GM12864 (cell line): Measurements from ENCODE around the gene DUSP9.
"Not testable (repeated sequence)": the region's sequence is repeated elsewhere in the genome, so short reads cannot be mapped to it uniquely, and the experiment has no call there.

Source experiments
- DNase-seq: peaks from one replicate; pipeline ENCODE4 v3.0.0-alpha.2; 2011; ENCODE audit warnings: low read depth
- H3K4me3 ChIP-seq: 2 replicates; pipeline ENCODE4 v1.5.1; 2011; ENCODE audit warnings: mild to moderate bottlenecking, low read depth, low read length, control low read depth
- TF ChIP-seq, protein P1 (sequence below): IDR thresholded peaks from 2 replicates; pipeline ENCODE4 v1.5.1; 2011; ENCODE audit warnings: low read depth, mild to moderate bottlenecking, moderate library complexity, low read length, control low read depth, inconsistent platforms; ENCODE audit errors: missing control alignments

The DUSP9 gene

DNA sequence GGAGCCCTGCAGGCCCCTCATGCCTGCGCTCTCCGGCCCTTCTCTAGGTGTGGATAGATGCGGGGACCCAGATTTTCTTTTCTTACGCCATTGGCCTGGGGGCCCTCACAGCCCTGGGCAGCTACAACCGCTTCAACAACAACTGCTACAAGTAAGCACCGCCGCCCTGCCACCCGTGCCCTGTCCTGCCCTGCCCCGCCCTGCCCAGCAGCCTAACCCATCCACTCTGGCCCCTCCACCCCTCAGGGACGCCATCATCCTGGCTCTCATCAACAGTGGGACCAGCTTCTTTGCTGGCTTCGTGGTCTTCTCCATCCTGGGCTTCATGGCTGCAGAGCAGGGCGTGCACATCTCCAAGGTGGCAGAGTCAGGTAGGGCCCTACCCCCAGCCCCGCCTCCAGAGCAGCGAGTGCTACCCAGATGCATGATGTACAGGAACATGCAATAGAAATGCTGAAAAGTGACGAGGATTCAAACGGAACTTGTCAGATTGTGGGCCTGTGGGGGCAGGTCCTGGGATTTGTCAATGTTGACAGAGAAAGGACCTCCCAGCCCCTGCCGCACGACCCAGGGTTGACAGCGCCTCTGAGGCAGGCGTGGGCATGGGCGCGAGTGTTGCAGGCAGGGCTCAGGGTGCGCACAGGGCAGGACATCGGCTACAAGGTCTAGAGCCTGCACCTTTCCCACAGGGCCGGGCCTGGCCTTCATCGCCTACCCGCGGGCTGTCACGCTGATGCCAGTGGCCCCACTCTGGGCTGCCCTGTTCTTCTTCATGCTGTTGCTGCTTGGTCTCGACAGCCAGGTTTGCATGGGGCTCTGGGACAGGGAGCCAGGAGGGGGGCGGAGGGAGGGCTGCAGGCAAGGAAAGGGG is 46.4 kb downstream of the DUSP9 start:
- no peak overlapping the region for H3K4me3 ChIP-seq
- DNase-seq: no peak
- TF ChIP-seq, protein P1, sequence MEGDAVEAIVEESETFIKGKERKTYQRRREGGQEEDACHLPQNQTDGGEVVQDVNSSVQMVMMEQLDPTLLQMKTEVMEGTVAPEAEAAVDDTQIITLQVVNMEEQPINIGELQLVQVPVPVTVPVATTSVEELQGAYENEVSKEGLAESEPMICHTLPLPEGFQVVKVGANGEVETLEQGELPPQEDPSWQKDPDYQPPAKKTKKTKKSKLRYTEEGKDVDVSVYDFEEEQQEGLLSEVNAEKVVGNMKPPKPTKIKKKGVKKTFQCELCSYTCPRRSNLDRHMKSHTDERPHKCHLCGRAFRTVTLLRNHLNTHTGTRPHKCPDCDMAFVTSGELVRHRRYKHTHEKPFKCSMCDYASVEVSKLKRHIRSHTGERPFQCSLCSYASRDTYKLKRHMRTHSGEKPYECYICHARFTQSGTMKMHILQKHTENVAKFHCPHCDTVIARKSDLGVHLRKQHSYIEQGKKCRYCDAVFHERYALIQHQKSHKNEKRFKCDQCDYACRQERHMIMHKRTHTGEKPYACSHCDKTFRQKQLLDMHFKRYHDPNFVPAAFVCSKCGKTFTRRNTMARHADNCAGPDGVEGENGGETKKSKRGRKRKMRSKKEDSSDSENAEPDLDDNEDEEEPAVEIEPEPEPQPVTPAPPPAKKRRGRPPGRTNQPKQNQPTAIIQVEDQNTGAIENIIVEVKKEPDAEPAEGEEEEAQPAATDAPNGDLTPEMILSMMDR: no peak

DNA sequence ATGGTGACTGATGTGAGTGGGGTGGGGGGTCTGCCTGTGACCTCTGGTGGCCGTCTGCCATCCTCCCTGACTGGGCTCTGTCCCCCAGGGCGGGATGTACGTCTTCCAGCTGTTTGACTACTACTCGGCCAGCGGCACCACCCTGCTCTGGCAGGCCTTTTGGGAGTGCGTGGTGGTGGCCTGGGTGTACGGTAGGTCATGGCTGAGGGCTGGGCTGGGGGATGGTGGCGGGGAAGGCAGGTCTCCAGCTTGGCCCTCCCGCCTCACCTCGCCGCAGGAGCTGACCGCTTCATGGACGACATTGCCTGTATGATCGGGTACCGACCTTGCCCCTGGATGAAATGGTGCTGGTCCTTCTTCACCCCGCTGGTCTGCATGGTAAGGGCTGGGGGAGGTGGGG is 47.3 kb downstream of the DUSP9 start:
- not testable (repeated sequence) for H3K4me3 ChIP-seq, DNase-seq

DNA sequence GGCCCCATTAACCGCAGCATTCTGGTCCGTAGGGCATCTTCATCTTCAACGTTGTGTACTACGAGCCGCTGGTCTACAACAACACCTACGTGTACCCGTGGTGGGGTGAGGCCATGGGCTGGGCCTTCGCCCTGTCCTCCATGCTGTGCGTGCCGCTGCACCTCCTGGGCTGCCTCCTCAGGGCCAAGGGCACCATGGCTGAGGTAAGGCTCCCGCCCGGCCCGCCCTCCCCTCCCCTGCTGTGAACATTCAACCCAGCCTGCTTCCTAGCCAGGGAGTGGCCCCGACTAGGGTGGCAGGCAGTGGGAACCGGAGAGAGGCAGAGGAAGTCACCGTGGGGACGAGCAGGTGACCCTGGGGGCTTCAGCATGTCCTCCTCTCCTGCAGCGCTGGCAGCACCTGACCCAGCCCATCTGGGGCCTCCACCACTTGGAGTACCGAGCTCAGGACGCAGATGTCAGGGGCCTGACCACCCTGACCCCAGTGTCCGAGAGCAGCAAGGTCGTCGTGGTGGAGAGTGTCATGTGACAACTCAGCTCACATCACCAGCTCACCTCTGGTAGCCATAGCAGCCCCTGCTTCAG is 47.8 kb downstream of the DUSP9 start:
- TF ChIP-seq, protein P1: no peak
- H3K4me3 ChIP-seq: no peak overlapping the region

DNA sequence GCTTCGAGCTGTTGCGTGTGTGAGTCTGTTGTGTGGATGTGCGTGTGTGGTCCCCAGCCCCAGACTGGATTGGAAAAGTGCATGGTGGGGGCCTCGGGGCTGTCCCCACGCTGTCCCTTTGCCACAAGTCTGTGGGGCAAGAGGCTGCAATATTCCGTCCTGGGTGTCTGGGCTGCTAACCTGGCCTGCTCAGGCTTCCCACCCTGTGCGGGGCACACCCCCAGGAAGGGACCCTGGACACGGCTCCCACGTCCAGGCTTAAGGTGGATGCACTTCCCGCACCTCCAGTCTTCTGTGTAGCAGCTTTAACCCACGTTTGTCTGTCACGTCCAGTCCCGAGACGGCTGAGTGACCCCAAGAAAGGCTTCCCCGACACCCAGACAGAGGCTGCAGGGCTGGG is 49.1 kb downstream of the DUSP9 start:
- H3K4me3 ChIP-seq: no peak overlapping the region
- DNase-seq: no peak
- TF ChIP-seq, protein P1: no peak

More for the DNA sequence above, 47.8 kb downstream of the DUSP9 start:
- no peak for DNase-seq

DNA sequence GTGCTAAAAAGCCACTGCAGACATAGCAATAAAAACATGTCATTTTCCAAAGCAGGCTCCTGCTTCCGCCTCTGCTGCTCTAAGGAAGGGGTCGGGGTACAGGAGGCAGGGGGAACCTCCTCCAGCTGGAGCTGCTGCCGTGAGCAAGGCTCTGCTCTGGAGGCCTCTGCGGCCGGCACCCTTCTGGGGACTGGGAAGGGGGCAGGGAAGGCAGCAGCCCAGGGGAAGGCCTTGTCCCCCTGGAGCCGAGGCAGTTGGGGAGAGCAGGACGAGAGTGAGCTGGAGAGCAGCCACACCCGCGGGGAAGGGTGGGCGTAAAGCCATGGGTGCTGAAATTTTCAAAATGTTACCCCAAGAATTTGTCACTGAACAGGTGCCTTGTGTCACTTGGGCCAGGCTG is 49.5 kb downstream of the DUSP9 start:
- DNase-seq, H3K4me3 ChIP-seq: not testable (repeated sequence)

DNA sequence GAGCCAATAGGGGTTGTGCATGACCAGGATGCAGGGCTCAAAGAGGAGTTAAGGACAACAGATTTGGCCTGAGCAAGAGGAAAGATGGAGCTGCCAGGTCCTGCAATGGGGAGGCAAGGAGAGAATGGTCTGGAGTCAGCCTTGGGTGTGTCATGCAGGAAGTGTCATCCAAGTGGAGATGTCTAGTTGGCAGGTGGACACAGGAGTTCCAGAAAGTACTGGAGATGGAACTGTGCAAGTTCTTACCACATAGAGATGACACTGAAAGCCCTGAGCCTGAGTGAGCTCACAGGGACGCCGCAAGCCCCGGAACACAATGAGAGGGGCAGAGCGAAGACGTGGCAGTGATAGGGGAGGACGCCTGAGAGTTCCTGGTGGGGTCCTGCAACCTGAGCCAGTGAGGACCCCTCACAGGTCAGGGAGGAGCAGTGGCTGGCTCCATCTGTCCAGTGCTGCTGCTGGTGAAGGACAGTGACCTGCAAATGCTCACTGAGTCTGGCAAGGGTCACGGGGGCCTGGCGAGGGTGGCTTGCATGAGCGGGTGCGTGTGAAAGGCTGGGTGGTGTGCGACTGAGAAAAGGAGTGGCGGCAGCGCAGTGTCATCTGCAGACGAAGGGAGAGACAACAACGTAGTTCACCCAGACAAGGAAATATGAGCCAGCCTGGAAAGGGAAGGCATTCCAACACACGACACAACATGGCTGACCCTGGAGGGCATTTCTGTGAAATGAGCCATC is 50.2 kb downstream of the DUSP9 start:
- not testable (repeated sequence) for DNase-seq, H3K4me3 ChIP-seq

DNA sequence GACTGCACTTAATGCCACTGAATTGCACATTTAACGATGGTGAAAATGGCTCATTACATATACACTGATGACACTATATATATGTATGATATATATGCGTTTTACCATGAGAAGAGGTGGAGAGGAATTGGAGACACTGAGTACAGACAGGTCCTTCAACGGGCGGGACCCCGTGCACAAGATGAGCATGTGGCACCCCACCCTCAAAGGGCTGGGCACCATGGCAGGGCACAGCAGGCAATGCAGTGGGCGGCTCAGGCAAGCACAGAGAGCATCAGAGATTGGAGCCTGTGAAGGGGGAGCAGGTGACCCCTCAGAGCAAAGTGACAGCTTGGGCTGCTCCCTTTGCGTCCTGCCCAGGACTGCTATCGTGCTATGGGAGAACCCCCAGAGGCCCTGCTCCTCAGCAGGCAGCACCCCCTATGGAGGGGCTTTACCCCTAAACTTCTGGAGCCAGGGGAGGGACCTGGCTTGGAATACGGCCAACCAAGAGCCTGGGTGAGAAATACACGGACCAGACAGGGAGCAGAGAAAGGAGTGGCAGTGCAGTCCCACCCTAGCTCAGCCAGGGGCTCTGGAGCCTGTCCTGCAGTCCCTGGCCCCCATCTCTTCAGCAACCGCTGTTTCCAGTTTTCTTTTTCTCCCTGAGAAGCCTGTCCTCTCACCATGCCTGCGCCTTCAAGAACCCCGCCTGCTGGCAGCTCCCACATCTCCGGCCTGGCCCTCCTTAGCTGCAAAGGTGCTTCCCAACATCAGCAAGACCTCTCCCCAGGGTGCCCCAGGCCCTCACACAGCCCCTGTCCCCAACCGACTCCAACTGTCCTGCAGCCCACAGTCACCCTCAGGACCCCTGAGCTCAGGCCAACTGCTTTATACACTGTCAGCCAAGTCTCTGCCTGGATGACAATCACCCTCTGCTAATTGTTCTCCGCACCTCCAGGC is 51.2 kb downstream of the DUSP9 start:
- DNase-seq: no peak
- TF ChIP-seq, protein P1: no peak
- H3K4me3 ChIP-seq: no peak overlapping the region

DNA sequence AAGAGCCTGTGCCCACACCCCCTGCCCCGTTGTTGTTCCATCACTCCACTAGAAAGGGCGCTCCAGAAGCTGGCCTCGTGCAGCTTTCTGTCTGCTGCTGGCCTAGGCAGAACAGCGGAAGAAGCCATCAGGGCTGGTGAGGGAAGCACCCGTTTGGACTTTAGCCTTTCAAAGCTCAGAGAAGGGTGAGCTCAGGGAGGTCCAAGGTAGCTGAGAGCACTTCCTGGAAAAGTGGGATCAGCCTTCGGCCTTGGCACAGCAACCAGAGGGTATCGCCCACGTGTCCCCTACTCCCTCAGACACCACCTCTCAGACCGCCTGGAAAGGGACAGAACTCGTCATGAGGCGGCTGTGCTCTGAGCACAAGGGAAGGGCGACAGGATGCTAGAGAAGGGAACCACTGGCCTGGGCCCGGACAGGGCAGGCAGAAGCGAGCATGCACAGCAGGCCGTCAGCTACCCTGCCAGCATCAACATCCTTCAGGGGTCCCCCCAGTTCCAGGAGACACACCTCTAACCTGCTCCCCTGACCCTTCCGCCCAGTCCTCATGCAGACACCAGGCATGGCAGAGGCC is 52.3 kb downstream of the DUSP9 start:
- DNase-seq, H3K4me3 ChIP-seq: not testable (repeated sequence)

DNA sequence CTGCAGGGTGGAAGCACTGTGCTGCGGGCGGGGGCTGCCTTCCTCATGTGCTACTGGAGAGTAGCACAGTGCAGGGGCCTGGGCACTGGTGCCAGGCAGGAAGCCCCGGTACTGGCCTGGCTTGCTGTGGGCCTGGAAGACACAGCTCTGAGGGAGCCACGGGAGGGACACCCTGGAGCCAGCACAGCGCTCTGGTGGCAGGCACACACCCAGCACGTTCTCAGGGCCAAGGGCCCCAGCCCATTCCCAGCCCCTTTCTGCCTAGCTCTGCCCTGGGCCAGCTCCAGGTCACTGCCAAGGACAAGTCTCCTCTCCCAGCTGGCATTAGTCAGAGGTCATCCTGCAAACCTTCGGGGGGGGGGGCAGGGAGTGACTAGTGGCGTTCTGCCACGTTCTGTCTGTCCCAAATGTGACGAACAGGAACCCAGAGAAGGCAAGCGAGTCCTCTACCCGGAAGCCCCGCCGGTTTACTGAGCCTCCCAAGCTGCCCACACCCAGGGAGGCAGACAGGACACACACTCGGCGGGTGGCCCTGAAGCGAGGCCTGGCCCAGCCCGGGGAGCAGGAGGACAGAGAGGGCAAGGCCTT is 52.9 kb downstream of the DUSP9 start:
- not testable (repeated sequence) for DNase-seq, H3K4me3 ChIP-seq
